Natural killer cell (primary cell): ENCODE data around the gene FAM181A. TPM values are rescaled to one million over a fixed set of nuclear protein-coding genes. Genes with fewer than 3 reads are reported as not detected.

Source experiments
- ATAC-seq, 3 donors: fragments of 150-1000 bp in 2 of 3; fragments of 200-7000 bp in 1 of 3; cut with Tn5 transposase; 1 replicate in 1 of 3; 2 replicates in 2 of 3; pipeline ENCODE4 v1.10.0; 2021; ENCODE audit warnings: mild to moderate bottlenecking in 2 of 3, moderate library complexity in 2 of 3
- DNase-seq, 2 donors: peaks; one replicate each; pipeline versions ENCODE4 v3.0.0 to v3.0.0-alpha.2; 2013 to 2021; ENCODE audit warnings: mixed read lengths in 1 of 2
- H3K27ac ChIP-seq: one replicate; pipeline ENCODE4 v1.5.1; 2013; ENCODE audit warnings: mild to moderate bottlenecking, low read length
- H3K27me3 ChIP-seq: one replicate; pipeline ENCODE4 v1.6.1; 2013; ENCODE audit warnings: low read length; ENCODE audit not compliant: control insufficient read depth, insufficient read depth
- H3K36me3 ChIP-seq: one replicate; pipeline ENCODE4 v1.6.1; 2013; ENCODE audit warnings: low read length; ENCODE audit not compliant: control insufficient read depth, insufficient read depth
- H3K4me1 ChIP-seq: one replicate; pipeline ENCODE4 v1.6.1; 2013; ENCODE audit warnings: low read length; ENCODE audit not compliant: control insufficient read depth, insufficient read depth
- H3K4me3 ChIP-seq: one replicate; pipeline ENCODE4 v1.5.1; 2013; ENCODE audit warnings: low read length
- H3K9me3 ChIP-seq: one replicate; pipeline ENCODE4 v1.6.1; 2013; ENCODE audit warnings: low read length; ENCODE audit not compliant: control insufficient read depth, insufficient read depth
- H3K27ac Mint-ChIP-seq, 2 donors: one replicate each; pipeline ENCODE4 v1.8.0; 2022; ENCODE audit warnings: mild to moderate bottlenecking in 2 of 2, mixed read lengths in 2 of 2, moderate library complexity in 1 of 2
- H3K27me3 Mint-ChIP-seq, 2 donors: one replicate each; pipeline ENCODE4 v1.8.0; 2022; ENCODE audit warnings: low read depth in 2 of 2, mixed read lengths in 2 of 2
- H3K36me3 Mint-ChIP-seq: one replicate; pipeline ENCODE4 v1.8.0; 2022; ENCODE audit warnings: mixed read lengths
- H3K4me1 Mint-ChIP-seq, 2 donors: one replicate each; pipeline ENCODE4 v1.8.0; 2022; ENCODE audit warnings: mixed read lengths in 2 of 2
- H3K4me3 Mint-ChIP-seq: one replicate; pipeline ENCODE4 v1.8.0; 2022; ENCODE audit warnings: mild to moderate bottlenecking, moderate library complexity, mixed read lengths
- H3K9me3 Mint-ChIP-seq, 2 donors: one replicate each; pipeline ENCODE4 v1.8.0; 2022; ENCODE audit warnings: mixed read lengths in 2 of 2
- WGBS: methylation state at CpG from one replicate; pipeline ENCODE4 v1.1.7; 2013; ENCODE audit warnings: missing lambda C conversion rate; ENCODE audit not compliant: insufficient coverage; 5-methylcytosine and 5-hydroxymethylcytosine counted together
- intact Hi-C: fragments of 100-400 bp; cut with micrococcal nuclease; formaldehyde crosslinking; loops from one replicate; pipeline ENCODE4 v1.14.2; 2022
- total RNA-seq, 4 donors: library from RNA; stranded (reverse); fragments of 120-200 nt in 1 of 4; gene quantifications; one replicate each; pipeline versions ENCODE4 v1.2.3 to v1.2.4, GENCODE V29; 2013 to 2022
- TF ChIP-seq, protein P1 (sequence below): fragments of 200-600 bp; IDR thresholded peaks from one replicate; pipeline ENCODE4 v1.8.0; 2022; ENCODE audit warnings: antibody characterized with exemption

The FAM181A gene
- total RNA-seq, 3 donors from 2014 or later (not counting 1 experiment from before 2014, with no cell fraction given), result not detected

DNA sequence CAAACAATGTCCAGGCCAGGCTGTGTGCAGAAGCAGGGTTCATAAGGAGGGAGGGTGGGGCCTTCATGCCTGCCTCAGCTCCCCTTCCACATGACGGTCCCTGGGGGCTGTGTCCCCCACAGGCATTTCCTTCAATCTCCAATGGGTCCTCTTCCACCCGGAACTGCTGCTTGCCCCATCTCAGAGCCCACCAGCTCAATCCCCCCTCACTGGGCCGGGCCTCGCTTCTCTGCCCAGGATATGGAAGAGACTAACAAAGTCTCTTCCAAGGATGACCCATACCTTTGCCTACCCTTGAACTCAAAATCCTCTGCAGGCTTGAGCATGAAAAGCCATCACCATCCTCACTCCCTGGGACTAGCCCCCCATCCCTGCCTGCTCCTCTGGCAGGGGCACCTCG is 28.4 kb upstream of the FAM181A start:
- Histone ChIP-seq H3K9me3 (no peaks in the 10 kb centered on the region), H3K27ac (no peak overlapping the region), H3K4me3 (no peak overlapping the region), H3K36me3 (no peaks in the 10 kb centered on the region), H3K27me3 (no peaks in the 10 kb centered on the region), H3K4me1 (no peaks in the 10 kb centered on the region)
- no peak for DNase-seq
- intact Hi-C loops, result no loop called here
- Mint-ChIP-seq H3K27me3 (peaks cover 3 to 14% of the 10 kb centered on the region in 2 donors), H3K4me1 (no peaks in the 10 kb centered on the region), H3K4me3 (no peak overlapping the region), H3K27ac (no peak overlapping the region), H3K36me3 (no peaks in the 10 kb centered on the region), H3K9me3 (no peaks in the 10 kb centered on the region)
- 85% methylated on average over 5 of the region's 5 CpGs for WGBS
- TF ChIP-seq, protein P1, sequence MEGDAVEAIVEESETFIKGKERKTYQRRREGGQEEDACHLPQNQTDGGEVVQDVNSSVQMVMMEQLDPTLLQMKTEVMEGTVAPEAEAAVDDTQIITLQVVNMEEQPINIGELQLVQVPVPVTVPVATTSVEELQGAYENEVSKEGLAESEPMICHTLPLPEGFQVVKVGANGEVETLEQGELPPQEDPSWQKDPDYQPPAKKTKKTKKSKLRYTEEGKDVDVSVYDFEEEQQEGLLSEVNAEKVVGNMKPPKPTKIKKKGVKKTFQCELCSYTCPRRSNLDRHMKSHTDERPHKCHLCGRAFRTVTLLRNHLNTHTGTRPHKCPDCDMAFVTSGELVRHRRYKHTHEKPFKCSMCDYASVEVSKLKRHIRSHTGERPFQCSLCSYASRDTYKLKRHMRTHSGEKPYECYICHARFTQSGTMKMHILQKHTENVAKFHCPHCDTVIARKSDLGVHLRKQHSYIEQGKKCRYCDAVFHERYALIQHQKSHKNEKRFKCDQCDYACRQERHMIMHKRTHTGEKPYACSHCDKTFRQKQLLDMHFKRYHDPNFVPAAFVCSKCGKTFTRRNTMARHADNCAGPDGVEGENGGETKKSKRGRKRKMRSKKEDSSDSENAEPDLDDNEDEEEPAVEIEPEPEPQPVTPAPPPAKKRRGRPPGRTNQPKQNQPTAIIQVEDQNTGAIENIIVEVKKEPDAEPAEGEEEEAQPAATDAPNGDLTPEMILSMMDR, result no peak
- ATAC-seq, result no peak

GRCh38 chr14:93901813-93902212 is 25.3 kb upstream of the FAM181A start:
- H3K4me3 ChIP-seq, result no peak overlapping the region
- no peak overlapping the region for H3K27ac ChIP-seq
- DNase-seq (no peak), ATAC-seq (no peak)
- WGBS, result 63% methylated on average over 6 of the region's 6 CpGs
- Mint-ChIP-seq H3K36me3 (no peaks in the 10 kb centered on the region), H3K9me3 (no peaks in the 10 kb centered on the region), H3K4me1 (no peaks in the 10 kb centered on the region), H3K27me3 (peaks cover 17 to 19% of the 10 kb centered on the region in 2 donors), H3K27ac (no peak overlapping the region), H3K4me3 (no peak overlapping the region)
- H3K4me1 ChIP-seq, result peaks cover 4% of the 10 kb centered on the region
- no peaks in the 10 kb centered on the region for H3K9me3 ChIP-seq
- intact Hi-C loops, result no loop called here
- no peaks in the 10 kb centered on the region for H3K27me3 ChIP-seq
- TF ChIP-seq, protein P1, result no peak
- no peaks in the 10 kb centered on the region for H3K36me3 ChIP-seq

GRCh38 chr14:93902619-93903307 is 24.4 kb upstream of the FAM181A start:
- DNase-seq (no peak), ATAC-seq (no peak)
- Histone ChIP-seq H3K9me3 (no peaks in the 10 kb centered on the region), H3K4me1 (peaks cover 4% of the 10 kb centered on the region), H3K36me3 (no peaks in the 10 kb centered on the region), H3K27me3 (no peaks in the 10 kb centered on the region), H3K27ac (no peak overlapping the region), H3K4me3 (no peak overlapping the region)
- Mint-ChIP-seq H3K4me1 (no peaks in the 10 kb centered on the region), H3K4me3 (no peak overlapping the region), H3K27ac (no peak overlapping the region), H3K27me3 (peaks cover 17 to 19% of the 10 kb centered on the region in 2 donors), H3K36me3 (no peaks in the 10 kb centered on the region), H3K9me3 (no peaks in the 10 kb centered on the region)
- 81% methylated on average over 13 of the region's 13 CpGs for WGBS
- intact Hi-C loops, result no loop called here
- TF ChIP-seq, protein P1, result no peak
